ENCODE results near the gene WNK2.
"Not testable (repeated sequence)": the region's sequence is repeated elsewhere in the genome, so short reads cannot be mapped to it uniquely, and the experiment has no call there.

DNA sequence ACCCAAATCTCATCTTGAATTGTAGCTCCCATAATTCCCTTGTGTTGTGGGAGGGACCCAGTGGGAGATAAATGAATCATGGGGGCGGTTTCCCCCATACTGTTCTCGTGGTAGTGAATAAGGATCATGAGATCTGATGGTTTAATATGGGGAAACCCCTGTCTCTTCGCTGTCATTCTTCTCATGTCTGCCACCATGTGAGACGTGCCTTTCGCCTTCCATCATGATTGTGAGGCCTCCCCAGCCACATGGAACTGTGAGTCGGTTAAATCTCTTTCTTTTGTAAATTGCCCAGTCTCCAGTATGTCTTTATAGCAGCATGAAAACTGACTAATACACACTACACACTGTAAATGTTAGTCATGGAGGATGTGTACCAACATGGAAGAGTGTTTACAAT is 37.2 kb upstream of the WNK2 start:
- not testable (repeated sequence) for TF ChIP-seq POLR2A, POU2F2 (IDR thresholded peaks at IDR 0.05; ENCODE audit: low read depth, low read length)
